ENCODE results near the gene RAB3A.
A peak's percentile ranks its signal among the peaks of the same experiment; 100 is the strongest.

Gene RAB3A

GRCh38 chr19:18245297-18245696, 41.5 kb upstream of the RAB3A start:
- ChIA-PET POLR2A (interaction anchor here (0.6 kb wide), 1 partner anchor 31 kb away, joined by 4 read pairs; no protein-coding TSS in a partner anchor), CTCF (interaction anchor here (0.9 to 15.1 kb wide), 6 partner anchors 7 to 133 kb away, joined by 3 to 228 read pairs (median 4); partner anchors contain the start of gene RAB3A)
- TF ChIP-seq, protein P1, sequence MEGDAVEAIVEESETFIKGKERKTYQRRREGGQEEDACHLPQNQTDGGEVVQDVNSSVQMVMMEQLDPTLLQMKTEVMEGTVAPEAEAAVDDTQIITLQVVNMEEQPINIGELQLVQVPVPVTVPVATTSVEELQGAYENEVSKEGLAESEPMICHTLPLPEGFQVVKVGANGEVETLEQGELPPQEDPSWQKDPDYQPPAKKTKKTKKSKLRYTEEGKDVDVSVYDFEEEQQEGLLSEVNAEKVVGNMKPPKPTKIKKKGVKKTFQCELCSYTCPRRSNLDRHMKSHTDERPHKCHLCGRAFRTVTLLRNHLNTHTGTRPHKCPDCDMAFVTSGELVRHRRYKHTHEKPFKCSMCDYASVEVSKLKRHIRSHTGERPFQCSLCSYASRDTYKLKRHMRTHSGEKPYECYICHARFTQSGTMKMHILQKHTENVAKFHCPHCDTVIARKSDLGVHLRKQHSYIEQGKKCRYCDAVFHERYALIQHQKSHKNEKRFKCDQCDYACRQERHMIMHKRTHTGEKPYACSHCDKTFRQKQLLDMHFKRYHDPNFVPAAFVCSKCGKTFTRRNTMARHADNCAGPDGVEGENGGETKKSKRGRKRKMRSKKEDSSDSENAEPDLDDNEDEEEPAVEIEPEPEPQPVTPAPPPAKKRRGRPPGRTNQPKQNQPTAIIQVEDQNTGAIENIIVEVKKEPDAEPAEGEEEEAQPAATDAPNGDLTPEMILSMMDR (IDR thresholded peaks at IDR 0.05; ENCODE audit: control extremely low read depth, extremely low read depth, low read depth, missing control alignments) = no peak
- DNase-seq (ENCODE audit: extremely low spot score) = no peak

GRCh38 chr19:18239303-18239702, 35.5 kb upstream of the RAB3A start:
- ChIA-PET POLR2A (no interaction called here), CTCF (interaction anchor here (1.1 to 3.8 kb wide), 7 partner anchors 11 to 150 kb away, joined by 3 to 23 read pairs (median 4); partner anchors contain the start of gene RAB3A)
- no peak for DNase-seq (ENCODE audit: extremely low spot score)
- TF ChIP-seq, protein P1 (IDR thresholded peaks at IDR 0.05; ENCODE audit: control extremely low read depth, extremely low read depth, low read depth, missing control alignments) = no peak

DNA sequence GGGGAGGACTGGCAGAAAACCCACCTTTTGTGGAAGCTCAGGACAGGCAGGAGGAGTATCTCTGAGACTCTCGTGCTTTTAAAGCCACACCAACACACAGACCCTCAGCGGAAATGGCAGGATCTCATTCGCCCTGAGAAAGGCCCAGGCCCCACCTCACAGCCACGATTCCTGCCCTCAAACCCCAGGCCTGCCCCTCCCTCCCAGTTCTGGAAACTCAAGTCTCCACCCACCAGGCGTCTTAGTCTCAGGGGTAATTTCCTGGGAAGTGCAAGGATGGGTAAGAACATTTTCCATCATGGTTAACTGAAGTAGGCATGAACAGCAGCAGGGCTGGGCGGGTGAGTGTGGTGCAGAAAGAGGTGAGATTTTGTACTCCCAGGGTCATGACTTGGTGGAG, 30.4 kb upstream of the RAB3A start:
- ChIA-PET POLR2A (interaction anchor here (0.5 kb wide), 1 partner anchor 82 kb away, joined by 4 read pairs; no protein-coding TSS in a partner anchor), CTCF (interaction anchor here (1.0 to 4.5 kb wide), 5 partner anchors 10 to 154 kb away, joined by 3 to 59 read pairs (median 5); a partner anchor contains a TSS)
- TF ChIP-seq, protein P1 (IDR thresholded peaks at IDR 0.05; ENCODE audit: control extremely low read depth, extremely low read depth, low read depth, missing control alignments) = no peak
- DNase-seq (ENCODE audit: extremely low spot score) = no peak

- POLR2A ChIA-PET = interaction anchor here (0.5 to 0.6 kb wide), 2 partner anchors 43 to 83 kb away, joined by 3 to 4 read pairs; no protein-coding TSS in a partner anchor
- peak; percentile 78 for DNase-seq (ENCODE audit: extremely low spot score)
- TF ChIP-seq, protein P1 (IDR thresholded peaks at IDR 0.05; ENCODE audit: control extremely low read depth, extremely low read depth, low read depth, missing control alignments) = no peak
- CTCF ChIA-PET = interaction anchor here (1.0 to 4.5 kb wide), 8 partner anchors 9 to 155 kb away, joined by 3 to 59 read pairs (median 4); a partner anchor contains a TSS
These were observed 29.5 kb upstream of the RAB3A start for GRCh38 chr19:18233224-18233825.

GRCh38 chr19:18232540-18233223, 28.8 kb upstream of the RAB3A start:
- TF ChIP-seq, protein P1 (IDR thresholded peaks at IDR 0.05; ENCODE audit: control extremely low read depth, extremely low read depth, low read depth, missing control alignments) = no peak
- POLR2A ChIA-PET = interaction anchor here (0.6 kb wide), 1 partner anchor 44 kb away, joined by 3 read pairs; no protein-coding TSS in a partner anchor
- no peak for DNase-seq (ENCODE audit: extremely low spot score)
- CTCF ChIA-PET = interaction anchor here (1.0 to 4.5 kb wide), 10 partner anchors 8 to 155 kb away, joined by 3 to 59 read pairs (median 4); partner anchors contain the start of gene RAB3A

DNA sequence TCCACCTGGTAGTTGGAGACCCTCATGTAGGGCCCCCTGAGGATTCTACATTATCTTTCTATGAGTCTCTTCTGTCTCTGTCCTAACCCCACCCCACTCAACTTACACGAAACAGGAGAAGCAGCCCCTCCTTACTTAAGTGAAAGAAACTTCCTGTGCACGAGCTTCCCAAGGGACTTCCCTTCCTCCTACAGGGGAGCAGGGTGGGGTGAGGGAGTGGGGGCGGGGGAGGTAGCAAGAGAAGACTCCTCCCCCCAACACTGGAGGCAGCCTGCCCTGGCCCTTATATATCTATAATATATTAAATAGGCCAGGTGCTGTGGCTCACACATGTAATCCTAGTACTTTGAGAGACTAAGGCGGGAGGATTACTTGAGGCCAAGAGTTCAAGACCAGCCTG, 27.9 kb upstream of the RAB3A start:
- ChIA-PET CTCF (interaction anchor here (0.7 to 4.5 kb wide), 7 partner anchors 9 to 90 kb away, joined by 3 to 59 read pairs (median 5); partner anchors contain the start of gene RAB3A), POLR2A (interaction anchor here (0.7 kb wide), 1 partner anchor 50 kb away, joined by 3 read pairs; the partner anchor contains the start of gene JUND)
- TF ChIP-seq, protein P1 (IDR thresholded peaks at IDR 0.05; ENCODE audit: control extremely low read depth, extremely low read depth, low read depth, missing control alignments) = no peak
- no peak for DNase-seq (ENCODE audit: extremely low spot score)
